GM18517 (cell line): ENCODE measurements around the gene NDUFS8.

ENCODE experiments used
- ATAC-seq: cut with Tn5 transposase; IDR thresholded peaks from one replicate; pipeline ENCODE4 v1.9.1; 2021; ENCODE audit warnings: mild to moderate bottlenecking, moderate library complexity; ENCODE audit not compliant: unreplicated experiment

NDUFS8 gene

GRCh38 chr11:68035266-68035876 lies 4.9 kb downstream of the NDUFS8 start:
- no peak for ATAC-seq

- no peak for ATAC-seq
Measured at GRCh38 chr11:68036141-68036716, 5.7 kb downstream of the NDUFS8 start.

DNA sequence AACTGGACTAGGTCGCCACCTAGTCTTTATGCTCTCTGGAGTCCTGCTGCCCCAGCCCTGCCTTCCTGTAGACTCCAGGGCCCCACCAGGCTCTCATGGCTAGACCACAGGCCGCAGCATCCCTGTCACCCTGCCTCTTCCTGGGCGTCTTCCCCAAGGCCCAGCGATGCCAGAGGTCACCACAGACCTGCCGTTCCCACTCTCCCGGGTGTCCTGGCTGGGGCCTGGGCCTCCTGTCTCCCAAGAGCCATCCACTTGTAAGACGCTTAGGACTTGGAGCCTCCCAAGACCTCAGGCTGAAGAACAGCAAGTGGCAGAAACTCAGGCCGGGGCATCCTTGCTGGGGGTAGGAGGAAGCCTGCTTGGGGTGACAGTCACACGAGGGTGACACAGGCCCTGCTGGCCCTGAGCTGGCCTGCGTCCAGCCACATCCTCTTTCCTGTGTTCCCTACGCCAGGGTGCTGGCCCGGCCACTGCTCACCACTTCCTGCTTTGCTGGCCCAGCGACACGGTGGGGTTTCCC lies 6.3 kb downstream of the NDUFS8 start:
- no peak for ATAC-seq

DNA sequence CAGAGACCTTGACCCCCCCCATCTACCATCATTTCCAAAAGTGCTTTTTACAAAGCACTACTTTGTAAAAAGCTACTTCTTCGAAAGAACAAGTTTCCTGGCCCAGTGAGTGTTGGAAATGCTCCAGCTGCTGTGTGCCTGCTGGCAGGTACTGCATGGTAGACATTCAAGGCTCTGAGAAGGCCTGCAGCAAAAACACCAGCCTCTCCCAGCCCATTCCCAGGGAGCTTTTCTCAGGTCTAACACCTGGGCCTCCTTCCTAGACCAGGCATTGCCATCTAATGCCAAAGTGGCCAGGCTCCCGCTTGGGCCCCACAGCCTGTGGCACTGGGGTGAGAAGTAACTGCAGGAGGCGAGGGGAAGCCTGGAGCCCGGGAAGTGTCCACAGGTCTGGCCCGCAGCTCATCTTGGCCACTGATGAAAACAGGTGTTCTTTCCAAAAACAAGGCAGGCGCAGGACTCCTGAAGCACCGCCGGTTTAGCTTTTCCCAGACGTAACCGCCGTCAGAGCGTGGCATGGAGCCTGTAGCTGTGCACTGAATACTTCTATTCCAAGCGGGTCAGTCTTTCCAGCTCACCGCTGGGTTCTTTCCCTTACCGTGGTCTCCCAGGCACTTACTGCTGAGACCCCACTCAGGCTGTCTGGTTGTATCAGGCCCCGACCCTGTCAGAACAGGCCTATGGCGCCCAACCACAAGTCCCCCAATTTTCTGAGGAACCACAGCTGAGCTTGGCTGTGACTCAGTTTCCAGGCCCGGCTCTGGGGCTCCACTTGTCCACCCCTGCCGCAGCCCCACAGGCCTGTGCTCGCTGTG lies 7.1 kb downstream of the NDUFS8 start:
- no peak for ATAC-seq

DNA sequence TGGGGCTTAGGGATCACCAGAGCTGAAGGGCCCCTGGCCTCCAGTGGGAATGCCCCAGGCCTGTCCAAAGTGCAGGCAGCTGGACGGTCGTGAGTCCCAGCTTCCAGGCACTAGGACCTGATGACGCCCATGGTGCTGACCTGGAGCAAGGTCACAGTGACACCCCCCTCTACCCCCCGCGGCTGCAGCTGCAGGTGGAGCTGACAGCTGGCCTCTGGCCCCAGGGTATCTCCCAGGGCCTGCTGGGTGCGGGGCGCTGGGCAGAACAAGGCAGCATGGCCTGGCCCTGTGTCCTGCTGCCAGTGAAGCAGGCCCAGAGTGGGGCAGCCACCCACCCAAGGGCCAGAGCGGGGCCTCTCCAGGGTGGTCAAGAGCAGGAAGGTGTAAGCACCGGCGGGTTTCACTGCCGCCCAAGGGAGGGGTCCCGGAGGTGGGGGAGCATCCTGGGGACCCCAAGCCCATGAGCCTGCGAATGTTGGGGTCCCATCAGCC lies 7.8 kb downstream of the NDUFS8 start:
- no peak for ATAC-seq

GRCh38 chr11:68038718-68039525 lies 8.4 kb downstream of the NDUFS8 start, which contains the start of gene TCIRG1:
Gene TCIRG1, plus strand, starts transcription at chr11:68039025. Its CDS starts 2,247 bp downstream, at chr11:68041272.
- no peak for ATAC-seq

- ATAC-seq, result no peak
Measured at GRCh38 chr11:68039526-68040086, 9.1 kb downstream of the NDUFS8 start.

- peak; percentile 47 for ATAC-seq
Measured at GRCh38 chr11:68040101-68040956, 9.8 kb downstream of the NDUFS8 start.

DNA sequence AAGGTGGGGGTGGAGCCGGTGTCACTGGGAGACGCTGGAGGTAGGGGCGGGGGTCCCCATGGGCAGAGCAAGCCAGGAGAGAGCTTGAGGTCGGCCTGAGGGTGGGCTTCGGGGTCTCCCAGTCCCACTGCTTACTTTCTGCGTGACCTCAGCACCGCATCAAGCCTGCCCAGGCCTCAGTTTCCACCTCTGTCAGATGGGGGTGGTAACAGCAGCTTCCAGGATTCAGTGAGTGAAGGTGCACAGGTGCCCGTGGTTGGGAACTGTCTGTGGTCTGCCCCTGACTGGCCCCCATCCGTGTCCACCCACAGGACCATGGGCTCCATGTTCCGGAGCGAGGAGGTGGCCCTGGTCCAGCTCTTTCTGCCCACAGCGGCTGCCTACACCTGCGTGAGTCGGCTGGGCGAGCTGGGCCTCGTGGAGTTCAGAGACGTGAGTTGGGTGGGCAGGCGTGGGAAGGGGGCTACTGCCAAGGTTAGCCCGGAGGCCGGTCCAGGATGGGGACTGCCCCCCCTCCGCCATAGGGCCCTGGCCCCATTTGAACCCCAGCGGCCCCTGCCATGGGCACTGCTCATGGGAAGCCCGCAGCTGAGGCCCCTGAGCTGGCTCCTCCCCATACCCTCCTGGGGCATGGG lies 10.6 kb downstream of the NDUFS8 start:
- no peak for ATAC-seq

DNA sequence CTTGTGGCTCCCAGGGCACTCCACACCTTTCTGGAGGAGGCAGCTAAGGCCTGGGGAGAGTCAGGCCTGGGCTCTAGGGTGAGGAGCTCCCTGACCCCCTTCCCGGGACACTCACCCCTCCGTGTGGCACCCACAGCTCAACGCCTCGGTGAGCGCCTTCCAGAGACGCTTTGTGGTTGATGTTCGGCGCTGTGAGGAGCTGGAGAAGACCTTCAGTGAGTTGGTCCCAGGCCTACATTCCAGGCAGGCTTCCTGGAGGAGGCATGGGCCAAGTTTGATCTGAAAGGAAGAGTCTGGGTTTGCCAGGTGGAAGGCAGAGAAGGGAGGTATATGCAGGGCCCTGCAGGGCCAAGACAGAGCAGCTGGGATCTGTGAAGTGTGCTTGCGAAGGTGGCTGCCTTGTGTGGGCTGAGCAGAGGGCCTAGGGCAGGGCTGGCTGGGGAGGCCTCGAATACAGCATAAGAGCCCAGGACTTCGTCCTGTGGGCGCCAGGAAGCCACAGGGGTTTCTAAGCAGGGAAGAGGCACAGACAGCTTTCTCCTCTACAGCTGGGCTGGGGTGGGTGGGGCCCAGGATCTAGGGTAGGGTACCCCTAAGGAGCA lies 11.2 kb downstream of the NDUFS8 start:
- ATAC-seq, result no peak

DNA sequence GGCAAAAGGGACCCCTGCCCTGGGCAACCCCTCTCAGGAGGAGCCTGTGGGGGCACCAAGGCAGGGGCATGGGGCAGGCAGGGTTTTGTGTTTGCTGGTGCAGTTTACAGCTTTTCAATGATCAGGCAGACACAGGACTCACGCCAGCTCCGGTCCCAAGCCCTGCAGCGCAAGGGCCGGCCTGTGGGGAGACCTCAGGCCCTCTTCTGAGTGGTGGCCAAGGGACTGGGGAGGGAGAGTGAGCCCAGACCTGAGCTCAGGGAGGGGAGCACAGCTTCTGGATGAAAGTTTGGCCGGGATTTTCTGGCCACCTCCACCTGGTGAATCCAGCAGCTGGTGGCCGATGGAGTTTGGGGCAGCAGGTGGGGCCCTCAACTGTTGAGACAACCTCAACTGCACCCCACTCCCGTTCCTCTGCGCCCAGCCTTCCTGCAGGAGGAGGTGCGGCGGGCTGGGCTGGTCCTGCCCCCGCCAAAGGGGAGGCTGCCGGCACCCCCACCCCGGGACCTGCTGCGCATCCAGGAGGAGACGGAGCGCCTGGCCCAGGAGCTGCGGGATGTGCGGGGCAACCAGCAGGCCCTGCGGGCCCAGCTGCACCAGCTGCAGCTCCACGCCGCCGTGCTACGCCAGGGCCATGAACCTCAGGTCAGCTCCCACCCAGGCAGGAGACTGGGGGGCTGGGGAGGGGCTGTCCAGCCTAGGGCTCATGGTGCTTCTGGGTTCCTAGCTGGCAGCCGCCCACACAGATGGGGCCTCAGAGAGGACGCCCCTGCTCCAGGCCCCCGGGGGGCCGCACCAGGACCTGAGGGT lies 11.9 kb downstream of the NDUFS8 start:
- ATAC-seq, result no peak

DNA sequence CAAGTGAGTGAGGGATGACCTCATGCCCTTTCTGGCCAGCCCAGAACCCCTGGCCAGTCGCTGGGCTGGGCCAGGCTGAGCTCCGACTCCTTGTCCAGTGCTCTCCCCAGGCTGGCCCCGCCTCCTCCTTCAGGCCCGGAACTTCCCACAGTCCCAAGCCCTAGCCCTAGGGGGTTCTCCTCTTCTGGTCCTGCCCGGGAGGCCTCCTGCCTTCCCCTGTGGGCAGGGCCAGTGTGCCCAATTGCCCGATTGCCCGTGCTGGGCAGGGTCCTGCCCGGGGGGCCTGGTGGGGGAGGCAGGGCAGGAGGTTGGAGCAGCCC lies 12.5 kb downstream of the NDUFS8 start:
- ATAC-seq, result no peak

DNA sequence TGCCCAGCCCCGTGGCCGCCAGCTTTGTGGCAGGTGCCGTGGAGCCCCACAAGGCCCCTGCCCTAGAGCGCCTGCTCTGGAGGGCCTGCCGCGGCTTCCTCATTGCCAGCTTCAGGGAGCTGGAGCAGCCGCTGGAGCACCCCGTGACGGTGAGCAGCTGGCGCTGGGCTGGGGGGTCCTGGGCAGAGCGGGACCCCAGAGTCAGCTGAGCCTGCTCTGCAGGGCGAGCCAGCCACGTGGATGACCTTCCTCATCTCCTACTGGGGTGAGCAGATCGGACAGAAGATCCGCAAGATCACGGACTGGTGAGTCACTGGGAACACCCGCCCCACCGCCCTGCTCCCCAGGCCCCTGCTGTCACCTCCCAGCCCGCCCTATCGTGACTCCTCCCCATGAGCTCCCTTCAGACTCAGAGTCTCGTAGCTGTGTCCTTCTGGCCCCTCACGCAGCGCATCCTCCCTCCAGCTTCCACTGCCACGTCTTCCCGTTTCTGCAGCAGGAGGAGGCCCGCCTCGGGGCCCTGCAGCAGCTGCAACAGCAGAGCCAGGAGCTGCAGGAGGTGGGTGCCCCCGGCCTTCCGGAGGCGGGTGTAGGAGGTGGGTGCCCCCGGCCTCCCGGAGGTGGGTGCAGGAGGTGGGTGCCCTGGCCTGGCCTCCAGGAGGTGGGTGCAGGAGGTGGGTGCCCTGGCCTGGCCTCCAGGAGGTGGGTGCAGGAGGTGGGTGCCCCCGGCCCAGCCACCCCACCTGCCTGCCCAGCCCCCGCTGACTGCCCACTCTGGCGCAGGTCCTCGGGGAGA lies 13.1 kb downstream of the NDUFS8 start:
- ATAC-seq, result no peak

- no peak for ATAC-seq
Measured at GRCh38 chr11:68044145-68044813, 13.8 kb downstream of the NDUFS8 start.

DNA sequence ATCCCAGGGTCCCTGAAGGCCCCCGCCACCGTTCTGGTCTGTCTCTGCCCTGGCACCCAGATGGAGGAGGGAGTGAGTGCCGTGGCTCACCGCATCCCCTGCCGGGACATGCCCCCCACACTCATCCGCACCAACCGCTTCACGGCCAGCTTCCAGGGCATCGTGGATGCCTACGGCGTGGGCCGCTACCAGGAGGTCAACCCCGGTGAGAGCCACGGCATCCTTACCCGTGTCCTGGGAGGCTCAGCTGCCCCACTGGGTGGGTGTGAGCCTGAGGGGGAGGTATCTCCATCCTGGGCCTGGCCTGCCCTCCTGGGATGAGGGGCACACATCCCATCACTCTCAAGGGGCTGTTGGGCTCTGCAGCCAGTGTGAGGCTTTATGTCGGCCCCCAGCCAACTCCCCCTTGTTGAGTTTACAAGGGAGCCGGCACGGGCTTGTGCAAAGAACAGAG lies 14.4 kb downstream of the NDUFS8 start:
- ATAC-seq, result no peak

GRCh38 chr11:68047437-68048290 lies 17.2 kb downstream of the NDUFS8 start:
- no peak for ATAC-seq
